ENCODE results near the gene METTL26.
"Not testable (repeated sequence)": the region's sequence is repeated elsewhere in the genome, so short reads cannot be mapped to it uniquely, and the experiment has no call there.

The METTL26 gene

GRCh38 chr16:598823-599739 lies 37.0 kb downstream of the METTL26 start:
- DNase-seq (ENCODE audit: low read depth in 2 of 3, low spot score in 2 of 3), result no peak

- DNase-seq (ENCODE audit: low read depth in 2 of 3, low spot score in 2 of 3), result not testable (repeated sequence)
Measured at GRCh38 chr16:597655-598054, 38.5 kb downstream of the METTL26 start.

- DNase-seq (ENCODE audit: low read depth in 2 of 3, low spot score in 2 of 3), result no peak
Measured at GRCh38 chr16:596736-597060, 39.4 kb downstream of the METTL26 start.

- DNase-seq (ENCODE audit: low read depth in 2 of 3, low spot score in 2 of 3), result no peak
Measured at GRCh38 chr16:595942-596735, 40.0 kb downstream of the METTL26 start.

GRCh38 chr16:595094-595528 lies 41.0 kb downstream of the METTL26 start:
- DNase-seq (ENCODE audit: low read depth in 2 of 3, low spot score in 2 of 3), result no peak

GRCh38 chr16:593807-594206 lies 42.3 kb downstream of the METTL26 start:
- DNase-seq (ENCODE audit: low read depth in 2 of 3, low spot score in 2 of 3), result no peak

GRCh38 chr16:593406-593805 lies 42.7 kb downstream of the METTL26 start:
- no peak for DNase-seq (ENCODE audit: low read depth in 2 of 3, low spot score in 2 of 3)

- no peak for DNase-seq (ENCODE audit: low read depth in 2 of 3, low spot score in 2 of 3)
Measured at GRCh38 chr16:592518-593306, 43.4 kb downstream of the METTL26 start.

GRCh38 chr16:591892-592517 lies 44.1 kb downstream of the METTL26 start:
- no peak for DNase-seq (ENCODE audit: low read depth in 2 of 3, low spot score in 2 of 3)

GRCh38 chr16:591231-591630 lies 44.9 kb downstream of the METTL26 start:
- DNase-seq (ENCODE audit: low read depth in 2 of 3, low spot score in 2 of 3), result no peak

GRCh38 chr16:590815-591200 lies 45.3 kb downstream of the METTL26 start:
- DNase-seq (ENCODE audit: low read depth in 2 of 3, low spot score in 2 of 3), result no peak

GRCh38 chr16:590188-590814 lies 45.8 kb downstream of the METTL26 start:
- DNase-seq (ENCODE audit: low read depth in 2 of 3, low spot score in 2 of 3), result no peak

- peak; percentile 98 for DNase-seq (ENCODE audit: low read depth in 2 of 3, low spot score in 2 of 3)
Measured at GRCh38 chr16:589658-590187, 46.4 kb downstream of the METTL26 start, which contains the start of gene RAB40C. Gene RAB40C, plus strand, starts transcription at chr16:590066. Its CDS starts 226 bp downstream, at chr16:590292.

- peak; percentile 93 to 100 (median 99) for DNase-seq (ENCODE audit: low read depth in 2 of 3, low spot score in 2 of 3)
Measured at GRCh38 chr16:588889-589657, 47.0 kb downstream of the METTL26 start.

GRCh38 chr16:588639-588888 lies 47.5 kb downstream of the METTL26 start:
- peak in 2 of 3 experiments; percentile 40 to 45 for DNase-seq (ENCODE audit: low read depth in 2 of 3, low spot score in 2 of 3)

- DNase-seq (ENCODE audit: low read depth in 2 of 3, low spot score in 2 of 3), result no peak
Measured at GRCh38 chr16:586645-587590, 49.2 kb downstream of the METTL26 start.

- no peak for DNase-seq (ENCODE audit: low read depth in 2 of 3, low spot score in 2 of 3)
Measured at GRCh38 chr16:586047-586644, 50.0 kb downstream of the METTL26 start.

- DNase-seq (ENCODE audit: low read depth in 2 of 3, low spot score in 2 of 3), result no peak
Measured at GRCh38 chr16:585351-585750, 50.8 kb downstream of the METTL26 start.
